ENCODE data around the gene TREH.
"Not testable (repeated sequence)": the region's sequence is repeated elsewhere in the genome, so short reads cannot be mapped to it uniquely, and the experiment has no call there.

TREH gene

GRCh38 chr11:118679483-118679882, at the start of gene TREH:
TREH (minus strand) TSS chr11:118679650; CDS start chr11:118679627, 23 bp downstream.
- DNase-seq = no peak

GRCh38 chr11:118728112-118728511, 48.7 kb upstream of the TREH start:
- not testable (repeated sequence) for DNase-seq

- not testable (repeated sequence) for DNase-seq
These were observed 48.2 kb upstream of the TREH start for GRCh38 chr11:118727721-118728066.

GRCh38 chr11:118727001-118727720, 47.7 kb upstream of the TREH start:
- not testable (repeated sequence) for DNase-seq

- DNase-seq = not testable (repeated sequence)
These were observed 42.1 kb upstream of the TREH start for GRCh38 chr11:118721478-118722015.

GRCh38 chr11:118720740-118721139, 41.3 kb upstream of the TREH start:
- not testable (repeated sequence) for DNase-seq

GRCh38 chr11:118720078-118720477, 40.6 kb upstream of the TREH start:
- DNase-seq = not testable (repeated sequence)

- DNase-seq = not testable (repeated sequence)
These were observed 39.1 kb upstream of the TREH start for GRCh38 chr11:118718562-118718961.

- not testable (repeated sequence) for DNase-seq
These were observed 38.3 kb upstream of the TREH start for GRCh38 chr11:118717733-118718132.

- DNase-seq = not testable (repeated sequence)
These were observed 37.8 kb upstream of the TREH start for GRCh38 chr11:118717221-118717620.

GRCh38 chr11:118715837-118716260, 36.4 kb upstream of the TREH start:
- DNase-seq = no peak

- DNase-seq = no peak
These were observed 35.9 kb upstream of the TREH start for GRCh38 chr11:118715245-118715831.

GRCh38 chr11:118714816-118715215, 35.4 kb upstream of the TREH start:
- no peak for DNase-seq

GRCh38 chr11:118714416-118714815, 35.0 kb upstream of the TREH start:
- DNase-seq = not testable (repeated sequence)

- no peak for DNase-seq
These were observed 28.8 kb upstream of the TREH start for GRCh38 chr11:118708296-118708695.

- no peak for DNase-seq
These were observed 27.0 kb upstream of the TREH start for GRCh38 chr11:118706546-118706825.

GRCh38 chr11:118705791-118706545, 26.5 kb upstream of the TREH start:
- DNase-seq = no peak

GRCh38 chr11:118705111-118705741, 25.8 kb upstream of the TREH start:
- peak; percentile 57 for DNase-seq

GRCh38 chr11:118703563-118704106, 24.2 kb upstream of the TREH start:
- no peak for DNase-seq

- peak; percentile 82 for DNase-seq
These were observed 20.2 kb upstream of the TREH start for GRCh38 chr11:118699506-118700220.

GRCh38 chr11:118697346-118697745, 17.9 kb upstream of the TREH start:
- DNase-seq = no peak

- DNase-seq = no peak
These were observed 17.3 kb upstream of the TREH start for GRCh38 chr11:118696673-118697226.

Data from CD4-positive, alpha-beta T cell treated with Interleukin-15 for 1 hour (primary cell).